Measurements from ENCODE around the gene DALRD3.

DALRD3 gene

DNA sequence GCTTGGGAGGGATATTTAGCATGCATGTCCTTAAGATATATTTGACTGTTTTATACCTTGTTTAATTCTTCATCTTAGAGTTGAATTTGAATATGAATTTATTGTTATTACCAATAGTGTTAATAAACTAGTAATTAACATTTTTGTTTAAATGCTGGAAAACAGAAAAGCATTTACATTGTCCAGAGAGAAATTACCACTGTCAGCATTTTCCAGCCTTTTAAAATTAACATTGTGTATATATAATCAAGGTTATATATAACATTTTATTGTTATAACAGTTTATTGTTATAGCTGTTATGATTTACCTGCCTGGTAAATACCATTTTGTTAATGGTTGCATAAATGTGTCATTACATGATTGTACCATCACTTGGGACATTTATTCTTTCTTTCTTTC is 36.4 kb downstream of the DALRD3 start:
- TF ChIP-seq FOXA1 (IDR thresholded peaks at IDR 0.05) (no peak), L3MBTL2 (conservative IDR thresholded peaks at IDR 0.05) (no peak), SP1 (IDR thresholded peaks at IDR 0.05) (no peak), ZNF384 (IDR thresholded peaks at IDR 0.05) (no peak), ARNT (IDR thresholded peaks at IDR 0.05) (no peak), ELF4 (IDR thresholded peaks at IDR 0.05) (no peak)
- ChIA-PET POLR2A (interaction anchor here (1.8 to 2.0 kb wide), 2 partner anchors 8 to 25 kb away, joined by 5 to 7 read pairs; partner anchors contain the start of gene WDR6), CTCF (no interaction called here)
- no peak for DNase-seq (ENCODE audit: extremely low spot score)

GRCh38 chr3:48980295-48980694 is 38.1 kb downstream of the DALRD3 start:
- CTCF ChIA-PET = no interaction called here

DNA sequence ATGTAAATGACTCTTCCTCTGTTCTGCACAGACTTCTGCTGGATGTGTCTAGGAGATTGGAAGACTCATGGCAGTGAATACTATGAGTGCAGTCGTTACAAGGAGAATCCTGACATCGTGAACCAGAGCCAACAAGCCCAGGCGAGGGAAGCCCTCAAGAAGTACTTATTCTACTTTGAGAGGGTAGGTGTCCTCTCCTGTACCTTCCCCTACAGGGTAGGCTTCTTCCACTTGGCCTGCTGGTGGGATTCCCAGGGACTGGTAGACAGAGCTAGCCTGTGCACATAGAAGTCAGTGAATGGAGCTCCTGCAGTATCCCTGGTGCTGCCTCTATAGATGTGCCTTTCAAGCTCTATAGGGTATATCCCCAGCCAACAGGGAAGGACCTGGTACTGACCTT is 38.9 kb downstream of the DALRD3 start:
- ChIA-PET CTCF (no interaction called here), POLR2A (no interaction called here)
- DNase-seq (ENCODE audit: extremely low spot score) = no peak

More at GRCh38 chr3:48980295-48980694, 38.1 kb downstream of the DALRD3 start:
- DNase-seq (ENCODE audit: extremely low spot score) = no peak
- TF ChIP-seq PKNOX1 (IDR thresholded peaks at IDR 0.05) = no peak
- no peak for TF ChIP-seq HDGF (IDR thresholded peaks at IDR 0.05; ENCODE audit: borderline replicate concordance)
- TF ChIP-seq ARNT (IDR thresholded peaks at IDR 0.05) = no peak
- TF ChIP-seq TARDBP (IDR thresholded peaks at IDR 0.05) = no peak
- no peak for TF ChIP-seq FOXA1 (IDR thresholded peaks at IDR 0.05)
- TF ChIP-seq BHLHE40 (IDR thresholded peaks at IDR 0.05; ENCODE audit: borderline replicate concordance) = no peak
- TF ChIP-seq ZNF384 (IDR thresholded peaks at IDR 0.05) = no peak
- no peak for TF ChIP-seq NFRKB (IDR thresholded peaks at IDR 0.05)
- no peak for TF ChIP-seq L3MBTL2 (conservative IDR thresholded peaks at IDR 0.05)
- no peak for TF ChIP-seq SUZ12 (IDR thresholded peaks at IDR 0.05)
- no peak for TF ChIP-seq FOXM1 (IDR thresholded peaks at IDR 0.05; ENCODE audit: borderline replicate concordance)
- TF ChIP-seq FOXK2 (IDR thresholded peaks at IDR 0.05) = no peak
- no peak for TF ChIP-seq CTBP1 (IDR thresholded peaks at IDR 0.05; ENCODE audit: borderline replicate concordance)
- TF ChIP-seq LEF1 (IDR thresholded peaks at IDR 0.05; ENCODE audit: borderline replicate concordance) = no peak
- no peak for TF ChIP-seq SP1 (IDR thresholded peaks at IDR 0.05)
- no peak for TF ChIP-seq ELF4 (IDR thresholded peaks at IDR 0.05)
- POLR2A ChIA-PET = interaction anchor here (1.8 to 2.0 kb wide), 2 partner anchors 9 to 27 kb away, joined by 5 to 7 read pairs; partner anchors contain the start of gene WDR6

GRCh38 chr3:48974076-48974864 is 44.1 kb downstream of the DALRD3 start:
- no peak for DNase-seq (ENCODE audit: extremely low spot score)
- POLR2A ChIA-PET = interaction anchor here (0.7 to 1.0 kb wide), 2 partner anchors 32 to 33 kb away, joined by 3 read pairs; partner anchors contain the start of gene WDR6
- TF ChIP-seq NFRKB (IDR thresholded peaks at IDR 0.05) (no peak), SUZ12 (IDR thresholded peaks at IDR 0.05) (no peak), ZNF384 (IDR thresholded peaks at IDR 0.05) (no peak), PKNOX1 (IDR thresholded peaks at IDR 0.05) (no peak), ELF4 (IDR thresholded peaks at IDR 0.05) (no peak), SP1 (IDR thresholded peaks at IDR 0.05) (no peak), TARDBP (IDR thresholded peaks at IDR 0.05) (no peak), L3MBTL2 (conservative IDR thresholded peaks at IDR 0.05) (no peak)
- CTCF ChIA-PET = interaction anchor here (0.6 to 1.5 kb wide), 2 partner anchors 14 to 224 kb away, joined by 3 to 6 read pairs; no protein-coding TSS in a partner anchor

More for the DNA sequence above, 38.9 kb downstream of the DALRD3 start:
- TF ChIP-seq HDGF (IDR thresholded peaks at IDR 0.05; ENCODE audit: borderline replicate concordance) (no peak), SUZ12 (IDR thresholded peaks at IDR 0.05) (no peak), SP1 (IDR thresholded peaks at IDR 0.05) (no peak), ARNT (IDR thresholded peaks at IDR 0.05) (no peak), PKNOX1 (IDR thresholded peaks at IDR 0.05) (no peak), FOXM1 (IDR thresholded peaks at IDR 0.05; ENCODE audit: borderline replicate concordance) (no peak)

GRCh38 chr3:48970586-48970985 is 47.8 kb downstream of the DALRD3 start:
- DNase-seq (ENCODE audit: extremely low spot score) = no peak
- POLR2A ChIA-PET = no interaction called here
- TF ChIP-seq ZNF384 (IDR thresholded peaks at IDR 0.05) (no peak), CTBP1 (IDR thresholded peaks at IDR 0.05; ENCODE audit: borderline replicate concordance) (no peak), TARDBP (IDR thresholded peaks at IDR 0.05) (no peak), HDGF (IDR thresholded peaks at IDR 0.05; ENCODE audit: borderline replicate concordance) (no peak), ELF4 (IDR thresholded peaks at IDR 0.05) (no peak), LEF1 (IDR thresholded peaks at IDR 0.05; ENCODE audit: borderline replicate concordance) (no peak), NFRKB (IDR thresholded peaks at IDR 0.05) (no peak), BHLHE40 (IDR thresholded peaks at IDR 0.05; ENCODE audit: borderline replicate concordance) (no peak), FOXA1 (IDR thresholded peaks at IDR 0.05) (no peak), FOXK2 (IDR thresholded peaks at IDR 0.05) (no peak)
- CTCF ChIA-PET = no interaction called here

DNA sequence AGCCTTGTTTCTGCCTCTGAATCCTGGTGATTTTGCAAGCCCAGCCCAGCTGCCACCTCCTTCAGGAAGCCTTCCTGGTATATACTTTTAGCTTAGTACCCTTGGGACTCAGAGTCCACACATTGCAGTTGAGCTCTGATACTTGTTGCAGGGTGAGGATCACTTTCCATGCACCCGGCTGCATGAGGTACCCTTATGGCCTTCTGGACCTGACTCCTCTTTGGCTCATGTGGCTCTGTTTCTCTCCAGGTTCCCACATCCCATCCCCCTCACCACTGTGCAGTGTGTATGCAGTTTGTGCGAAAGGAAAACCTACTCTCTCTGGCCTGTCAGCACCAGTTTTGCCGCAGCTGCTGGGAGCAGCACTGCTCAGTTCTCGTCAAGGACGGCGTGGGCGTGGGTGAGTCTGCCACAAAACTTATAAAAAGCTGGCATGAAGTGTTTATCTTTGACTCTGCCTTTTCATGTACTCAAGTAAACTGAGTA is 51.5 kb downstream of the DALRD3 start:
- TF ChIP-seq ZNF384 (IDR thresholded peaks at IDR 0.05) (no peak), SUZ12 (IDR thresholded peaks at IDR 0.05) (no peak), NFRKB (IDR thresholded peaks at IDR 0.05) (no peak), BHLHE40 (IDR thresholded peaks at IDR 0.05; ENCODE audit: borderline replicate concordance) (no peak), FOXA1 (IDR thresholded peaks at IDR 0.05) (no peak), ARNT (IDR thresholded peaks at IDR 0.05) (no peak), LEF1 (IDR thresholded peaks at IDR 0.05; ENCODE audit: borderline replicate concordance) (no peak), FOXM1 (IDR thresholded peaks at IDR 0.05; ENCODE audit: borderline replicate concordance) (no peak), FOXK2 (IDR thresholded peaks at IDR 0.05) (no peak), ELF4 (IDR thresholded peaks at IDR 0.05) (no peak), L3MBTL2 (conservative IDR thresholded peaks at IDR 0.05) (no peak), PKNOX1 (IDR thresholded peaks at IDR 0.05) (no peak), SP1 (IDR thresholded peaks at IDR 0.05) (no peak), TARDBP (IDR thresholded peaks at IDR 0.05) (no peak), CTBP1 (IDR thresholded peaks at IDR 0.05; ENCODE audit: borderline replicate concordance) (no peak)
- POLR2A ChIA-PET = no interaction called here
- DNase-seq (ENCODE audit: extremely low spot score) = no peak
- CTCF ChIA-PET = no interaction called here

Measured in HEK293T (cell line).